Measurements from ENCODE around the gene ZNF77.
"Not testable (repeated sequence)": the region's sequence is repeated elsewhere in the genome, so short reads cannot be mapped to it uniquely, and the experiment has no call there.

Gene ZNF77

GRCh38 chr19:2969104-2969504 lies 24.3 kb upstream of the ZNF77 start (continued):
- no peak for TF ChIP-seq ZNF704 (tag by site-specific recombination; IDR thresholded peaks at IDR 0.05)
- TF ChIP-seq ZNF335 (tag by site-specific recombination; conservative IDR thresholded peaks at IDR 0.05), result peak; percentile 20; the same call in 1 of the 2 replicates

GRCh38 chr19:2967972-2968371 lies 23.2 kb upstream of the ZNF77 start:
- CTCF ChIA-PET, result interaction anchor here (0.5 to 3.1 kb wide), 8 partner anchors 9 to 1611 kb away, joined by 3 to 12 read pairs (median 4); partner anchors contain the start of gene TLE6
- POLR2A ChIA-PET, result interaction anchor here (1.1 to 1.5 kb wide), 2 partner anchors 9 to 17 kb away, joined by 3 to 5 read pairs; no protein-coding TSS in a partner anchor
- Histone ChIP-seq H3K9me3 (ENCODE audit: control insufficient read depth, insufficient read depth, low read depth, low read length) (no peaks in the 10 kb centered on the region), H3K27ac (ENCODE audit: extremely low read depth, low read depth, low read length) (no peak overlapping the region), H3K36me3 (ENCODE audit: control insufficient read depth in 2 of 2, insufficient read depth in 1 of 2, low read length in 2 of 2) (no peaks in the 10 kb centered on the region), H3K4me3 (ENCODE audit: low read depth, low read length) (no peak overlapping the region), H3K4me1 (ENCODE audit: control insufficient read depth, insufficient read depth, low read length) (peaks cover 9% of the 10 kb centered on the region)
- TF ChIP-seq ZNF830 (tag by site-specific recombination; IDR thresholded peaks at IDR 0.05; ENCODE audit: low read depth) (no peak), ZNF670 (tag by site-specific recombination; IDR thresholded peaks at IDR 0.05; ENCODE audit: low read depth) (no peak), ATF2 (tag by site-specific recombination; IDR thresholded peaks at IDR 0.05; ENCODE audit: low read depth) (0 out of 2 replicates have a peak, but pooled peaks have one; percentile 26), PRDM2 (tag by site-specific recombination; IDR thresholded peaks at IDR 0.05; ENCODE audit: borderline replicate concordance) (no peak)

- peaks cover 9% of the 10 kb centered on the region for H3K4me1 ChIP-seq (ENCODE audit: control insufficient read depth, insufficient read depth, low read length)
- ChIA-PET CTCF (interaction anchor here (0.7 to 1.3 kb wide), 4 partner anchors 75 to 199 kb away, joined by 3 to 6 read pairs (median 4); no protein-coding TSS in a partner anchor), POLR2A (interaction anchor here (0.6 to 0.8 kb wide), 4 partner anchors 14 to 40 kb away, joined by 3 to 9 read pairs (median 4); no protein-coding TSS in a partner anchor)
- no peak overlapping the region for H3K27ac ChIP-seq (ENCODE audit: extremely low read depth, low read depth, low read length)
- no peaks in the 10 kb centered on the region for H3K36me3 ChIP-seq (ENCODE audit: control insufficient read depth in 2 of 2, insufficient read depth in 1 of 2, low read length in 2 of 2)
- TF ChIP-seq HOXA7 (CRISPR knock-in tag; IDR thresholded peaks at IDR 0.05; ENCODE audit: borderline replicate concordance) (no peak), RBAK (tag by site-specific recombination; IDR thresholded peaks at IDR 0.05) (peak; percentile 83)
- H3K9me3 ChIP-seq (ENCODE audit: control insufficient read depth, insufficient read depth, low read depth, low read length), result no peaks in the 10 kb centered on the region
- no peak overlapping the region for H3K4me3 ChIP-seq (ENCODE audit: low read depth, low read length)
These were observed 20.1 kb upstream of the ZNF77 start for GRCh38 chr19:2964874-2965273.

- not testable (repeated sequence) for H3K4me1 ChIP-seq (ENCODE audit: control insufficient read depth, insufficient read depth, low read length); H3K27ac ChIP-seq (ENCODE audit: extremely low read depth, low read depth, low read length); H3K36me3 ChIP-seq (ENCODE audit: control insufficient read depth in 2 of 2, insufficient read depth in 1 of 2, low read length in 2 of 2); H3K9me3 ChIP-seq (ENCODE audit: control insufficient read depth, insufficient read depth, low read depth, low read length); H3K4me3 ChIP-seq (ENCODE audit: low read depth, low read length)
- ChIA-PET CTCF (interaction anchor here (1.4 to 2.5 kb wide), 4 partner anchors 73 to 136 kb away, joined by 3 to 13 read pairs (median 8); no protein-coding TSS in a partner anchor), POLR2A (interaction anchor here (0.6 kb wide), 1 partner anchor 9 kb away, joined by 6 read pairs; no protein-coding TSS in a partner anchor)
These were observed 18.9 kb upstream of the ZNF77 start for GRCh38 chr19:2963631-2964030.

Measured in HEK293 (cell line).